KMS-11 (cell line): ENCODE results near the gene PRSS8.

Experiments used
- H2AFZ ChIP-seq: fragments of 200-600 bp; sonication (generic); 2 replicates; pipeline ENCODE4 v1.6.1; 2016; ENCODE audit warnings: antibody characterized with exemption, mixed run types, low read depth
- H3K27ac ChIP-seq: fragments of 200-600 bp; sonication (generic); 2 replicates; pipeline ENCODE4 v1.6.1; 2016; ENCODE audit warnings: mild to moderate bottlenecking, mixed run types
- H3K27me3 ChIP-seq: fragments of 200-600 bp; sonication (generic); 2 replicates; pipeline ENCODE4 v1.6.1; 2017; ENCODE audit warnings: mild to moderate bottlenecking, low read depth, mixed run types, moderate library complexity; ENCODE audit not compliant: insufficient read depth
- H3K36me3 ChIP-seq: fragments of 200-600 bp; sonication (generic); 2 replicates; pipeline ENCODE4 v1.6.1; 2017; ENCODE audit warnings: mild to moderate bottlenecking, mixed run types; ENCODE audit not compliant: insufficient read depth
- H3K4me1 ChIP-seq: fragments of 200-600 bp; sonication (generic); 2 replicates; pipeline ENCODE4 v1.6.1; 2016; ENCODE audit warnings: mild to moderate bottlenecking, low read depth, mixed run types; ENCODE audit not compliant: poor library complexity, severe bottlenecking
- H3K4me2 ChIP-seq: fragments of 200-600 bp; sonication (generic); 2 replicates; pipeline ENCODE4 v1.7.0; 2016; ENCODE audit warnings: mild to moderate bottlenecking, mixed run types
- H3K4me3 ChIP-seq: fragments of 200-600 bp; sonication (generic); IDR thresholded peaks from 2 replicates; pipeline ENCODE4 v1.6.1; 2017; ENCODE audit warnings: low read depth, low read length, mixed read lengths; ENCODE audit not compliant: insufficient read depth
- H3K79me2 ChIP-seq: fragments of 200-600 bp; sonication (generic); 2 replicates; pipeline ENCODE4 v1.6.1; 2016; ENCODE audit warnings: low read depth, mixed run types; ENCODE audit not compliant: insufficient read depth
- H3K9ac ChIP-seq: fragments of 200-600 bp; sonication (generic); 2 replicates; pipeline ENCODE4 v1.6.1; 2016; ENCODE audit warnings: mild to moderate bottlenecking, mixed run types
- H4K20me1 ChIP-seq: fragments of 200-600 bp; sonication (generic); 2 replicates; pipeline ENCODE4 v1.6.1; 2016; ENCODE audit warnings: mild to moderate bottlenecking, mixed run types; ENCODE audit not compliant: insufficient read depth
- CTCF ChIP-seq: fragments of 200-600 bp; sonication (generic); conservative IDR thresholded peaks from 2 replicates; pipeline ENCODE4 v1.6.1; 2017; ENCODE audit warnings: low read depth, mild to moderate bottlenecking, antibody characterized with exemption, low read length, moderate library complexity, mixed read lengths

The PRSS8 gene

GRCh38 chr16:31110106-31111034 lies 25.2 kb downstream of the PRSS8 start:
- Histone ChIP-seq H3K36me3 (no peaks in the 10 kb centered on the region), H3K79me2 (peaks cover 14% of the 10 kb centered on the region; the same call in 1 of the 2 replicates), H4K20me1 (no peaks in the 10 kb centered on the region), H3K27me3 (no peaks in the 10 kb centered on the region), H3K4me2 (no peak overlapping the region), H3K9ac (no peak overlapping the region), H3K27ac (no peak overlapping the region), H3K4me1 (peaks cover 21% of the 10 kb centered on the region), H2AFZ (no peak overlapping the region), H3K4me3 (no peak overlapping the region)
- TF ChIP-seq CTCF = no peak

- peaks cover 21% of the 10 kb centered on the region for H3K4me1 ChIP-seq
- H3K9ac ChIP-seq = no peak overlapping the region
- no peak for TF ChIP-seq CTCF
- H3K79me2 ChIP-seq = peaks cover 14% of the 10 kb centered on the region; the same call in 1 of the 2 replicates
- H3K4me2 ChIP-seq = peak overlapping the region; percentile 98; the same call in 1 of the 2 replicates
- H2AFZ ChIP-seq = no peak overlapping the region
- no peak overlapping the region for H3K27ac ChIP-seq
- H3K36me3 ChIP-seq = no peaks in the 10 kb centered on the region
- H3K4me3 ChIP-seq = no peak overlapping the region
- H4K20me1 ChIP-seq = no peaks in the 10 kb centered on the region
- no peaks in the 10 kb centered on the region for H3K27me3 ChIP-seq
Observed at GRCh38 chr16:31109622-31110021, 25.9 kb downstream of the PRSS8 start.

- peak overlapping the region; percentile 87 for H3K27ac ChIP-seq
- H3K27me3 ChIP-seq = no peaks in the 10 kb centered on the region
- H3K4me1 ChIP-seq = peaks cover 21% of the 10 kb centered on the region
- peak overlapping the region; percentile 98 for H3K4me2 ChIP-seq
- H4K20me1 ChIP-seq = no peaks in the 10 kb centered on the region
- H3K9ac ChIP-seq = peak overlapping the region; percentile 87
- TF ChIP-seq CTCF = no peak
- no peaks in the 10 kb centered on the region for H3K36me3 ChIP-seq
- no peak overlapping the region for H3K4me3 ChIP-seq
- peak overlapping the region; percentile 75 for H2AFZ ChIP-seq
- H3K79me2 ChIP-seq = peaks cover 14% of the 10 kb centered on the region; the same call in 1 of the 2 replicates
Observed at GRCh38 chr16:31108794-31109558, 26.6 kb downstream of the PRSS8 start.

- H3K36me3 ChIP-seq = no peaks in the 10 kb centered on the region
- peak within 1 kb of the TSS; percentile 87 for H3K9ac ChIP-seq
- H3K27ac ChIP-seq = peak within 1 kb of the TSS; percentile 87
- peak within 1 kb of the TSS; percentile 67 for H3K4me3 ChIP-seq
- no peaks in the 10 kb centered on the region for H4K20me1 ChIP-seq
- peaks cover 21% of the 10 kb centered on the region for H3K4me1 ChIP-seq
- TF ChIP-seq CTCF = no peak
- H2AFZ ChIP-seq = peak within 1 kb of the TSS; percentile 75
- H3K79me2 ChIP-seq = peaks cover 14% of the 10 kb centered on the region; the same call in 1 of the 2 replicates
- H3K27me3 ChIP-seq = no peaks in the 10 kb centered on the region
- peak within 1 kb of the TSS; percentile 98 for H3K4me2 ChIP-seq
Observed at GRCh38 chr16:31108035-31108793, 27.3 kb downstream of the PRSS8 start, which contains the start of gene BCKDK. TSS of gene BCKDK (plus strand) at chr16:31108386. CDS start at chr16:31109224, 838 bp downstream.
